PC-3 (cell line): Measurements from ENCODE around the gene CELF2. TPM values are rescaled to one million over a fixed set of nuclear protein-coding genes. Genes with fewer than 3 reads are reported as not detected.

Source experiments
- ATAC-seq: fragments of 200-7000 bp; cut with Tn5 transposase; 2 replicates; pipeline ENCODE4 v1.9.1; 2020; ENCODE audit warnings: mild to moderate bottlenecking, moderate library complexity
- BruUV-seq: library from RNA; stranded (reverse); fragments of 400-500 nt; replicated peaks from 2 replicates; lab custom pipeline; 2021; lab: Mats Ljungman, UMichigan
- CTCF ChIA-PET: fragments of 300-600 bp; sonication (Branson Sonifier 250); formaldehyde crosslinking; loops from one replicate; lab custom pipeline; 2022; ENCODE audit warnings: antibody characterized with exemption; lab: Charles Lee
- POLR2A ChIA-PET: fragments of 300-600 bp; sonication (Branson Sonifier 250); formaldehyde crosslinking; loops from one replicate; lab custom pipeline; 2022; ENCODE audit warnings: antibody characterized with exemption; ENCODE audit not compliant: unreplicated experiment; lab: Charles Lee
- DNase-seq: peaks from one replicate; pipeline ENCODE4 v3.0.0-alpha.2; 2015
- H2AFZ ChIP-seq: fragments of 300-600 bp; sonication (generic); 2 replicates; pipeline ENCODE4 v1.6.0; 2016; ENCODE audit warnings: antibody characterized with exemption, low read length
- H3F3A ChIP-seq: fragments of 300-600 bp; sonication (generic); one replicate; pipeline ENCODE4 v1.6.0; 2017; ENCODE audit warnings: antibody characterized with exemption, low read length, control low read depth, mild to moderate bottlenecking; ENCODE audit not compliant: unreplicated experiment
- H3K27ac ChIP-seq: fragments of 300-600 bp; sonication (generic); 2 replicates; pipeline ENCODE4 v1.5.1; 2016; ENCODE audit warnings: mild to moderate bottlenecking, low read length
- H3K27me3 ChIP-seq: fragments of 300-600 bp; sonication (generic); 2 replicates; pipeline ENCODE4 v1.6.1; 2016; ENCODE audit warnings: low read length, mixed read lengths
- H3K36me3 ChIP-seq: fragments of 300-600 bp; sonication (generic); 2 replicates; pipeline ENCODE4 v1.6.1; 2016; ENCODE audit warnings: low read depth, mixed run types, low read length, mixed read lengths
- H3K4me1 ChIP-seq: fragments of 300-600 bp; sonication (generic); 2 replicates; pipeline ENCODE4 v1.5.1; 2016; ENCODE audit warnings: low read length; ENCODE audit not compliant: insufficient read depth
- H3K4me2 ChIP-seq: fragments of 300-600 bp; sonication (generic); 2 replicates; pipeline ENCODE4 v1.6.0; 2016; ENCODE audit warnings: low read length
- H3K4me3 ChIP-seq: fragments of 300-600 bp; sonication (generic); 2 replicates; pipeline ENCODE4 v1.5.1; 2016; ENCODE audit warnings: mild to moderate bottlenecking, low read length, mixed read lengths
- H3K79me2 ChIP-seq: fragments of 300-600 bp; sonication (generic); 2 replicates; pipeline ENCODE4 v1.6.1; 2017; ENCODE audit warnings: low read length, mixed read lengths
- H3K9ac ChIP-seq: fragments of 300-600 bp; sonication (generic); 2 replicates; pipeline ENCODE4 v1.6.0; 2016; ENCODE audit warnings: mild to moderate bottlenecking, low read length
- H3K9me2 ChIP-seq: fragments of 300-600 bp; sonication (generic); replicated peaks from 2 replicates; pipeline ENCODE4 v1.6.1; 2016; ENCODE audit warnings: mixed run types, low read length, mixed read lengths
- H3K9me3 ChIP-seq: fragments of 300-600 bp; sonication (generic); 2 replicates; pipeline ENCODE4 v1.6.1; 2016; ENCODE audit warnings: low read length, mixed read lengths
- H4K20me1 ChIP-seq: fragments of 300-600 bp; sonication (generic); 2 replicates; pipeline ENCODE4 v1.6.1; 2016; ENCODE audit warnings: low read length, mixed read lengths
- EZH2 ChIP-seq: fragments of 300-600 bp; sonication (generic); IDR thresholded peaks from one replicate; pipeline ENCODE4 v1.6.1; 2017; ENCODE audit warnings: antibody characterized with exemption, mild to moderate bottlenecking, low read length; ENCODE audit not compliant: unreplicated experiment
- EZH2phosphoT487 ChIP-seq: fragments of 300-600 bp; sonication (generic); IDR thresholded peaks from 2 replicates; pipeline ENCODE4 v1.6.1; 2018; ENCODE audit warnings: mild to moderate bottlenecking, antibody characterized with exemption, low read length, borderline replicate concordance
- intact Hi-C: fragments of 100-400 bp; cut with micrococcal nuclease; formaldehyde crosslinking; loops from 2 replicates; pipeline ENCODE4 v1.9.0; 2023
- total RNA-seq: library from RNA; depleted of rRNA; stranded (reverse); fragments of >200 nt; gene quantifications from 2 replicates; pipeline ENCODE4 v1.2.3, GENCODE V29; 2014
- TF ChIP-seq, protein P1 (sequence below): fragments of 300-600 bp; sonication (generic); conservative IDR thresholded peaks from 2 replicates; pipeline ENCODE4 v1.5.1; 2017; ENCODE audit warnings: antibody characterized with exemption, low read depth, mild to moderate bottlenecking, low read length

CELF2 gene
- total RNA-seq, 1 experiment from 2014 or later, result not detected

DNA sequence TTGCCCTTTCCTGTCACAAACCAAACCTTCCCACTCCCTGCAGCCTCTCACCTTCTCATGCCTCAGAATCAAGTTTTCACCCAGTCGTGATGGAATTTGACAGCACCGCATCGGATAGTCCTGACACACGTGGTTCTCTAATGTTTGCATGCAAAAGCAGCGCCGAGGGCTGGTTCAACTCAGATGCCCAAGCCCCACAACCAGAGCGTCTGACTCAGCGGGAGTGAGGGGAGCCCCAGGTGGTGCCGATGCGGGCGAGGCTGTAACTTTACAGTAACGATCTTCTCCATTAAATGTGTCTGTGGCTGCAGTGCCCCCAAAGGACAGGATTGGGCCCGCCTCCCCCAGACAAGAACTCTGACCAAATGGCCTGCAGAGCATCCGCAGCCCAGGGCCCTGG, 284.5 kb downstream of the CELF2 start:
- Histone ChIP-seq H3K27me3 (peaks cover 51% of the 10 kb centered on the region), H3K9ac (no peak overlapping the region), H2AFZ (no peak overlapping the region), H3K9me3 (no peaks in the 10 kb centered on the region), H3K9me2 (no peaks in the 10 kb centered on the region), H3K27ac (no peak overlapping the region), H3K4me2 (no peak overlapping the region), H3K4me3 (no peak overlapping the region), H3F3A (no peaks in the 10 kb centered on the region), H3K4me1 (no peaks in the 10 kb centered on the region), H4K20me1 (no peaks in the 10 kb centered on the region), H3K36me3 (no peaks in the 10 kb centered on the region), H3K79me2 (no peaks in the 10 kb centered on the region)
- intact Hi-C loops, result no loop called here
- ATAC-seq (no peak), DNase-seq (no peak)
- ChIA-PET CTCF (no interaction called here), POLR2A (no interaction called here)
- TF ChIP-seq, protein P1, sequence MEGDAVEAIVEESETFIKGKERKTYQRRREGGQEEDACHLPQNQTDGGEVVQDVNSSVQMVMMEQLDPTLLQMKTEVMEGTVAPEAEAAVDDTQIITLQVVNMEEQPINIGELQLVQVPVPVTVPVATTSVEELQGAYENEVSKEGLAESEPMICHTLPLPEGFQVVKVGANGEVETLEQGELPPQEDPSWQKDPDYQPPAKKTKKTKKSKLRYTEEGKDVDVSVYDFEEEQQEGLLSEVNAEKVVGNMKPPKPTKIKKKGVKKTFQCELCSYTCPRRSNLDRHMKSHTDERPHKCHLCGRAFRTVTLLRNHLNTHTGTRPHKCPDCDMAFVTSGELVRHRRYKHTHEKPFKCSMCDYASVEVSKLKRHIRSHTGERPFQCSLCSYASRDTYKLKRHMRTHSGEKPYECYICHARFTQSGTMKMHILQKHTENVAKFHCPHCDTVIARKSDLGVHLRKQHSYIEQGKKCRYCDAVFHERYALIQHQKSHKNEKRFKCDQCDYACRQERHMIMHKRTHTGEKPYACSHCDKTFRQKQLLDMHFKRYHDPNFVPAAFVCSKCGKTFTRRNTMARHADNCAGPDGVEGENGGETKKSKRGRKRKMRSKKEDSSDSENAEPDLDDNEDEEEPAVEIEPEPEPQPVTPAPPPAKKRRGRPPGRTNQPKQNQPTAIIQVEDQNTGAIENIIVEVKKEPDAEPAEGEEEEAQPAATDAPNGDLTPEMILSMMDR, result no peak
- TF ChIP-seq EZH2phosphoT487 (no peak), EZH2 (no peak)
- BruUV-seq, result no TSS peak

DNA sequence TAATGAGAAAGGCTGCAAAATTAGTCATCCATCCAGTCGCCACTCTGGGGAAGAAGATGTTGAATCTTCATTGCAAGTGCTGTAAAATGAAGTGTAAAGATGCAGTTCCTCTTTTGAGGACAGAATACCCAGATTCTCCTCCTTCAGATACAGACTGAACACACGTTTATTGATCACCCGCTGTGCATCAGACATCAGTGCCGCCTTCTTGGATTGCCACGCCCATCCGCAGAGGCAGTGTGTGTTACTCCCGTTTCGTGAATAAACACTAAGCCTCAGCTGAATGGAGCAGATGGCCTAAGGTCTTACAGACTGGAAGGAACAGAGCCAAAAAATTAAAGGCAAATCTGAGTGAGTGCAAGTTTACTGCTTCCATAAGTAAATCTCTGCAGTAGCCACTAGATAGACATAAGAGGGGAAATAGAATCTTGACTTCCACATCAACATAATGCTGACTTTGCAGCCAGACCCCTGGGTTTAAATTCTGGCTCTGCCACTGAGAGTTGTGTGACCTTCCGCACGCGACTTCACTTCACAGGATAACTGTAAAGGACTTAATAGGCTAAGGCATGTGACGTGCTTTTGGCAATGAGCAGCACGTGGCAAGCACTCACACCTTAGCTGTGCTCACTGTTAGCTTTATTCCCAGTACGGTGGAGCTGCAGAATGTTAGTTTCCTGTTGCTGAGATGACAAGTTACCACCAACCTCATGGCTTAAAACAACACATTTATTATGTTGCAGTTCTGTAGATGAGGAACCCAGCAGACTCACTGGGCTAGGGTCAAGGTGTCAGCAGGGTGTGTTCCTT, 285.9 kb downstream of the CELF2 start:
- BruUV-seq, result no TSS peak
- intact Hi-C loops, result no loop called here
- no peak for DNase-seq
- POLR2A ChIA-PET, result no interaction called here
- H3K79me2 ChIP-seq, result no peaks in the 10 kb centered on the region
- CTCF ChIA-PET, result no interaction called here
- TF ChIP-seq, protein P1, result no peak
- TF ChIP-seq EZH2 (no peak), EZH2phosphoT487 (no peak)
- no peak overlapping the region for H3K27ac ChIP-seq
- H3K9me3 ChIP-seq, result no peaks in the 10 kb centered on the region
- H3K9ac ChIP-seq, result no peak overlapping the region
- no peak overlapping the region for H3K4me3 ChIP-seq
- H3K36me3 ChIP-seq, result no peaks in the 10 kb centered on the region
- no peak for ATAC-seq
- H3K9me2 ChIP-seq, result no peaks in the 10 kb centered on the region
- no peaks in the 10 kb centered on the region for H3F3A ChIP-seq
- no peak overlapping the region for H2AFZ ChIP-seq
- no peak overlapping the region for H3K4me2 ChIP-seq
- H4K20me1 ChIP-seq, result no peaks in the 10 kb centered on the region
- H3K27me3 ChIP-seq, result peaks cover 51% of the 10 kb centered on the region
- H3K4me1 ChIP-seq, result no peaks in the 10 kb centered on the region

DNA sequence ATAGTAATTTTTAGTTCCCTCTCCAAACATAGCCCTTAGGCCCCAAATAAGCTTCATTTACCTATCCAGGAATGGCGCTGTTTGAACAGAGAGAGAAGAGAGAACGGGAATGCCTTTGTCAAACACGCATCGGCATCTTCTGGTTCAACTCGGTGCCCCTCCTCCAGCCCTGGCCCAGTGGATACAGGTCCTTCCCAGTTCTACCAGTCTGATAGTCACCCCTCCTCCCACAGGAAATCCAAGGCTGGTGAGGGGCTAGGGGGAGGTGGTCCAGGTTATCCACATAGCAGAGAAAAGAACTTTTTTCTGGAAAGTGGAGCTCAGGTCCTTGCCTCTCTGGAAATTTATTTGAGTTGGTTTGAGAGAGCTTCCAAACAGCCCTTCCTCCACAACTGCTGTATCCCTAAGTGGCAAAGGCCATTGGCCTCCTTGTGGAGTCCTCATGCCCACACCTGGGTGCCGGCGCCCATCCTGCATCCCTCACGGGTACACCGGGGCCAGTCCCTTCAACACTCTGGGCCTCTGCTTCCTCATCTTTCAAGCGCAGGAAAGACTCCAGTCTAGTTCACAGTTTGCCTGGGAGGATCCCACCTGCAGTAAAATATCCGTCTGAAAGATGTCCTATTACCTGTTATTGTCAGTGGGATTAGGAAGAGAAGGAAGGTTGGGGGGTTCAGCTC, 287.4 kb downstream of the CELF2 start:
- Histone ChIP-seq H3K27me3 (peaks cover 51% of the 10 kb centered on the region), H3K4me3 (no peak overlapping the region), H3K9ac (no peak overlapping the region), H3K27ac (no peak overlapping the region), H3K36me3 (no peaks in the 10 kb centered on the region), H3K79me2 (no peaks in the 10 kb centered on the region), H3K9me2 (no peaks in the 10 kb centered on the region), H3K4me1 (no peaks in the 10 kb centered on the region), H3F3A (no peaks in the 10 kb centered on the region), H3K4me2 (no peak overlapping the region), H4K20me1 (no peaks in the 10 kb centered on the region), H3K9me3 (no peaks in the 10 kb centered on the region), H2AFZ (no peak overlapping the region)
- DNase-seq (no peak), ATAC-seq (no peak)
- intact Hi-C loops, result no loop called here
- ChIA-PET POLR2A (no interaction called here), CTCF (no interaction called here)
- no peak for TF ChIP-seq EZH2phosphoT487
- no peak for TF ChIP-seq EZH2
- TF ChIP-seq, protein P1, result no peak
- no TSS peak for BruUV-seq
